Measurements from ENCODE around the gene HIGD1A. TPM values are rescaled to one million over a fixed set of nuclear protein-coding genes. Genes with fewer than 3 reads are reported as not detected.

The HIGD1A gene
- total RNA-seq, 1 experiment from 2014 or later: 80.7 TPM

- TF ChIP-seq KAT7 (CRISPR knock-in tag; IDR thresholded peaks at IDR 0.05; ENCODE audit: borderline replicate concordance) (no peak), FOXP1 (CRISPR knock-in tag; IDR thresholded peaks at IDR 0.05; ENCODE audit: borderline replicate concordance) (no peak), ZNF219 (CRISPR knock-in tag; IDR thresholded peaks at IDR 0.05; ENCODE audit: borderline replicate concordance) (no peak), ZNF317 (CRISPR knock-in tag; IDR thresholded peaks at IDR 0.05; ENCODE audit: borderline replicate concordance, low read depth) (no peak), CREB1 (CRISPR knock-in tag; IDR thresholded peaks at IDR 0.05) (no peak), CDX4 (CRISPR knock-in tag; IDR thresholded peaks at IDR 0.05; ENCODE audit: borderline replicate concordance) (no peak), PRRX2 (CRISPR knock-in tag; IDR thresholded peaks at IDR 0.05) (no peak), FOXP4 (CRISPR knock-in tag; IDR thresholded peaks at IDR 0.05) (no peak), MLX (CRISPR knock-in tag; IDR thresholded peaks at IDR 0.05) (no peak), ZNF121 (CRISPR knock-in tag; IDR thresholded peaks at IDR 0.05) (no peak), MAX (CRISPR knock-in tag; IDR thresholded peaks at IDR 0.05) (no peak), NR3C1 (CRISPR knock-in tag; conservative IDR thresholded peaks at IDR 0.05; ENCODE audit: low read depth) (no peak), E2F1 (CRISPR knock-in tag; IDR thresholded peaks at IDR 0.05) (no peak)
These were observed 34.7 kb downstream of the HIGD1A start (continued) for GRCh38 chr3:42769477-42770131.

- H3K4me3 Mint-ChIP-seq: no peak overlapping the region; the same call in 1 of the 2 replicates
- TF ChIP-seq AFF4 (CRISPR knock-in tag; IDR thresholded peaks at IDR 0.05; ENCODE audit: borderline replicate concordance): no peak
- no peak for TF ChIP-seq ZNF671 (CRISPR knock-in tag; IDR thresholded peaks at IDR 0.05)
- no peak for TF ChIP-seq TP53 (CRISPR knock-in tag; IDR thresholded peaks at IDR 0.05)
- TF ChIP-seq ZBTB43 (CRISPR knock-in tag; IDR thresholded peaks at IDR 0.05): no peak
- no peak for TF ChIP-seq ELF4 (CRISPR knock-in tag; IDR thresholded peaks at IDR 0.05; ENCODE audit: low read depth)
- TF ChIP-seq RORB (CRISPR knock-in tag; IDR thresholded peaks at IDR 0.05): no peak
- TF ChIP-seq HMGXB4 (CRISPR knock-in tag; IDR thresholded peaks at IDR 0.05): no peak
- TF ChIP-seq ZNF423 (CRISPR knock-in tag; IDR thresholded peaks at IDR 0.05): no peak
- no peak for TF ChIP-seq CREM (CRISPR knock-in tag; IDR thresholded peaks at IDR 0.05)
These were observed 39.6 kb downstream of the HIGD1A start for GRCh38 chr3:42764561-42765295.

More at GRCh38 chr3:42764561-42765295, 39.6 kb downstream of the HIGD1A start:
- CTCF ChIA-PET: interaction anchor here (0.9 to 3.3 kb wide), 4 partner anchors 9 to 116 kb away, joined by 4 to 17 read pairs (median 6); no protein-coding TSS in a partner anchor
- H3K4me1 Mint-ChIP-seq: peaks cover 34% of the 10 kb centered on the region
- no peak overlapping the region for H3K27ac Mint-ChIP-seq
- POLR2A ChIA-PET: no interaction called here
- peaks cover 3% of the 10 kb centered on the region; the same call in 1 of the 2 replicates for H3K27me3 Mint-ChIP-seq (ENCODE audit: low read depth)
- H3K9me3 Mint-ChIP-seq: peaks cover 28% of the 10 kb centered on the region
- DNase-seq (ENCODE audit: low spot score) (no peak), ATAC-seq (peak; percentile 18; the same call in 1 of the 2 replicates)
- H3K36me3 Mint-ChIP-seq: peaks cover 9% of the 10 kb centered on the region
